ENCODE data around the gene ZNF469. TPM values are rescaled to one million over a fixed set of nuclear protein-coding genes. Genes with fewer than 3 reads are reported as not detected.
A peak's percentile ranks its signal among the peaks of the same experiment; 100 is the strongest.

ZNF469 gene
- polyA plus RNA-seq, 3 donors: 0.02 to 0.16 (median 0.10) TPM

GRCh38 chr16:88428616-88429386, 46.0 kb downstream of the ZNF469 start:
- WGBS (ENCODE audit: insufficient coverage): 92% methylated on average over 31 of the region's 34 CpGs
- Histone ChIP-seq H3K9me3 (replicated peaks in 1 of 2; ENCODE audit: control insufficient read depth in 1 of 2, insufficient read depth in 1 of 2, low read length in 2 of 2) (no peaks in the 10 kb centered on the region), H3K27me3 (ENCODE audit: control insufficient read depth in 2 of 2, insufficient read depth in 2 of 2, low read length in 2 of 2) (peaks cover 0 to 40% of the 10 kb centered on the region in 2 donors), H3K4me1 (ENCODE audit: control insufficient read depth in 1 of 2, insufficient read depth in 2 of 2, low read length in 2 of 2) (peaks cover 22 to 25% of the 10 kb centered on the region in 2 donors), H2AFZ (ENCODE audit: insufficient read depth, low read depth, low read length, poor library complexity, severe bottlenecking) (no peak overlapping the region), H3K9ac (ENCODE audit: insufficient read depth, low read length, poor library complexity, severe bottlenecking) (no peak overlapping the region), H3K27ac (ENCODE audit: low read depth in 1 of 2, low read length in 2 of 2) (no peak overlapping the region), H4K20me1 (ENCODE audit: insufficient read depth, low read length) (no peaks in the 10 kb centered on the region), H3K4me3 (replicated peaks in 1 of 3; ENCODE audit: low read depth in 2 of 3, low read length in 3 of 3) (no peak overlapping the region), H3K36me3 (replicated peaks in 1 of 2; ENCODE audit: control insufficient read depth in 1 of 2, insufficient read depth in 2 of 2, low read length in 2 of 2) (no peaks in the 10 kb centered on the region), H3K4me2 (replicated peaks; ENCODE audit: extremely low read depth, low read length, poor library complexity, severe bottlenecking) (peak overlapping the region; percentile 79), H3K79me2 (ENCODE audit: insufficient read depth, low read length) (no peaks in the 10 kb centered on the region)
- DNase-seq: no peak
- H3K27ac Mint-ChIP-seq: no peak overlapping the region
- peak; percentile 4 for TF ChIP-seq CTCF (IDR thresholded peaks at IDR 0.05)
- peak overlapping the region; percentile 46 to 48 for H3K4me3 Mint-ChIP-seq
- peaks cover 14% of the 10 kb centered on the region for H3K4me1 Mint-ChIP-seq
- peaks cover 0 to 6% (median 0%) of the 10 kb centered on the region in 7 donors for H3K9me3 Mint-ChIP-seq
- intact Hi-C loops (cut with micrococcal nuclease): no loop called here
- H3K36me3 Mint-ChIP-seq: peaks cover 0 to 1% of the 10 kb centered on the region in 2 donors
- H3K27me3 Mint-ChIP-seq (ENCODE audit: low read depth in 3 of 3): peaks cover 15 to 63% (median 31%) of the 10 kb centered on the region in 3 donors

DNA sequence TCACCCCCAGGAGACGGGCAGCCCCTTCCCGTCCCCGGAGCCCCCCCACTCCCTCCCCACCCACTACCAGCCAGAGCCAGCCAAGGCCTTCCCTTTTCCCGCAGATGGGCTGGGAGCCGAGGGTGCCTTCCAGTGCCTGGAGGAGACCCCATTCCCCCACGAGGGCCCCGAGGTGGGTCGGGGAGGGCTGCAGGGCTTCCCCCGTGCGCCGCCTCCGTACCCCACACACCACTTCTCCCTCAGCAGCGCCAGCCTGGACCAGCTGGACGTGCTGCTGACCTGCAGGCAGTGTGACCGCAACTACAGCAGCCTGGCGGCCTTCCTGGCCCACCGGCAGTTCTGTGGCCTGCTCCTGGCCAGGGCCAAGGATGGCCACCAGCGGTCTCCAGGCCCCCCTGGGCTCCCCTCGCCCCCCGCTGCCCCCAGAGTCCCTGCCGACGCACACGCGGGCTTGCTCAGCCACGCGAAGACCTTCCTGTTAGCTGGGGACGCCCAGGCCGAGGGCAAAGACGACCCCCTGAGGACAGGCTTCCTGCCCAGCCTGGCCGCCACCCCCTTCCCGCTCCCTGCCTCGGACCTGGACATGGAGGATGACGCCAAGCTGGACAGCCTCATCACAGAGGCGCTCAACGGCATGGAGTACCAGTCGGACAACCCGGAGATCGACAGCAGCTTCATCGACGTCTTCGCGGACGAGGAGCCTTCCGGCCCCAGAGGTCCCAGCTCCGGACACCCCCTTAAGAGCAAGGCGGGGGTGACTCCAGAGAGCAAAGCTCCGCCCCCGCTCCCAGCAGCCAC, 46.8 kb downstream of the ZNF469 start:
- peaks cover 11 to 60% (median 25%) of the 10 kb centered on the region in 3 donors for H3K27me3 Mint-ChIP-seq (ENCODE audit: low read depth in 3 of 3)
- Histone ChIP-seq H3K27me3 (ENCODE audit: control insufficient read depth in 2 of 2, insufficient read depth in 2 of 2, low read length in 2 of 2) (peaks cover 0 to 37% of the 10 kb centered on the region in 2 donors), H3K27ac (ENCODE audit: low read depth in 1 of 2, low read length in 2 of 2) (peak overlapping the region in 1 of 2 donors; percentile 69), H4K20me1 (ENCODE audit: insufficient read depth, low read length) (no peaks in the 10 kb centered on the region), H3K79me2 (ENCODE audit: insufficient read depth, low read length) (no peaks in the 10 kb centered on the region), H3K4me2 (replicated peaks; ENCODE audit: extremely low read depth, low read length, poor library complexity, severe bottlenecking) (peak overlapping the region; percentile 79), H3K9ac (ENCODE audit: insufficient read depth, low read length, poor library complexity, severe bottlenecking) (peak overlapping the region; percentile 81), H3K4me1 (ENCODE audit: control insufficient read depth in 1 of 2, insufficient read depth in 2 of 2, low read length in 2 of 2) (peaks cover 22 to 25% of the 10 kb centered on the region in 2 donors), H3K36me3 (replicated peaks in 1 of 2; ENCODE audit: control insufficient read depth in 1 of 2, insufficient read depth in 2 of 2, low read length in 2 of 2) (no peaks in the 10 kb centered on the region), H3K4me3 (replicated peaks in 1 of 3; ENCODE audit: low read depth in 2 of 3, low read length in 3 of 3) (peak overlapping the region; percentile 37 to 77 (median 49)), H3K9me3 (replicated peaks in 1 of 2; ENCODE audit: control insufficient read depth in 1 of 2, insufficient read depth in 1 of 2, low read length in 2 of 2) (no peaks in the 10 kb centered on the region), H2AFZ (ENCODE audit: insufficient read depth, low read depth, low read length, poor library complexity, severe bottlenecking) (peak overlapping the region; percentile 90)
- peaks cover 14% of the 10 kb centered on the region for H3K4me1 Mint-ChIP-seq
- TF ChIP-seq CTCF (IDR thresholded peaks at IDR 0.05): no peak
- peak overlapping the region in 5 of 7 donors; percentile 35 to 70 (median 68) for H3K27ac Mint-ChIP-seq
- intact Hi-C loops (cut with micrococcal nuclease): loop anchor here in 1 of 2 donors (10.0 kb wide), 1 partner anchor 495 kb away; the partner anchor contains the start of gene CA5A
- H3K36me3 Mint-ChIP-seq: peaks cover 0 to 1% of the 10 kb centered on the region in 2 donors
- 83% methylated on average over 46 of the region's 48 CpGs for WGBS (ENCODE audit: insufficient coverage)
- no peak for DNase-seq
- peaks cover 0 to 6% (median 0%) of the 10 kb centered on the region in 7 donors for H3K9me3 Mint-ChIP-seq
- peak overlapping the region; percentile 75 to 92 for H3K4me3 Mint-ChIP-seq

Data from CD14-positive monocyte (primary cell).